ENCODE results near the gene ALDH1A1.

ALDH1A1 gene

GRCh38 chr9:72917892-72918509 is 34.9 kb downstream of the ALDH1A1 start:
- no peak for DNase-seq (ENCODE audit: low spot score)

GRCh38 chr9:72915659-72916058 is 37.2 kb downstream of the ALDH1A1 start:
- no peak for DNase-seq (ENCODE audit: low spot score)

- DNase-seq (ENCODE audit: low spot score): no peak
Observed at GRCh38 chr9:72914750-72915149, 38.1 kb downstream of the ALDH1A1 start.

GRCh38 chr9:72913382-72914009 is 39.4 kb downstream of the ALDH1A1 start:
- DNase-seq (ENCODE audit: low spot score): no peak

GRCh38 chr9:72912476-72913381 is 40.1 kb downstream of the ALDH1A1 start:
- DNase-seq (ENCODE audit: low spot score): no peak

- DNase-seq (ENCODE audit: low spot score): no peak
Observed at GRCh38 chr9:72911816-72912215, 41.0 kb downstream of the ALDH1A1 start.

GRCh38 chr9:72911247-72911775 is 41.5 kb downstream of the ALDH1A1 start:
- DNase-seq (ENCODE audit: low spot score): no peak

- no peak for DNase-seq (ENCODE audit: low spot score)
Observed at GRCh38 chr9:72909428-72909827, 43.4 kb downstream of the ALDH1A1 start.

GRCh38 chr9:72907421-72907820 is 45.4 kb downstream of the ALDH1A1 start:
- DNase-seq (ENCODE audit: low spot score): no peak

- no peak for DNase-seq (ENCODE audit: low spot score)
Observed at GRCh38 chr9:72906810-72907209, 46.0 kb downstream of the ALDH1A1 start.

GRCh38 chr9:72905514-72906480 is 47.1 kb downstream of the ALDH1A1 start:
- DNase-seq (ENCODE audit: low spot score): no peak

GRCh38 chr9:72904267-72905093 is 48.4 kb downstream of the ALDH1A1 start:
- no peak for DNase-seq (ENCODE audit: low spot score)

GRCh38 chr9:72903103-72903502 is 49.8 kb downstream of the ALDH1A1 start:
- DNase-seq (ENCODE audit: low spot score): no peak

GRCh38 chr9:72902268-72902667 is 50.6 kb downstream of the ALDH1A1 start:
- no peak for DNase-seq (ENCODE audit: low spot score)

GRCh38 chr9:72899734-72900477 is 52.9 kb downstream of the ALDH1A1 start:
- no peak for DNase-seq (ENCODE audit: low spot score)

GRCh38 chr9:72898784-72899733 is 53.8 kb downstream of the ALDH1A1 start:
- no peak for DNase-seq (ENCODE audit: low spot score)

GRCh38 chr9:72898360-72898759 is 54.5 kb downstream of the ALDH1A1 start:
- no peak for DNase-seq (ENCODE audit: low spot score)

GRCh38 chr9:72897069-72897649 is 55.7 kb downstream of the ALDH1A1 start:
- DNase-seq (ENCODE audit: low spot score): no peak
